Activated T-cell treated with anti-CD3 and anti-CD28 coated beads, Interleukin-2, amount 50 U/mL, for 4 hours (primary cell): Measurements from ENCODE around the gene CDCA4. TPM values are rescaled to one million over a fixed set of nuclear protein-coding genes. Genes with fewer than 3 reads are reported as not detected.

Experiments
- ATAC-seq, 2 donors: fragments of 200-7000 bp; cut with Tn5 transposase; one replicate each; pipeline ENCODE4 v1.10.0; 2021
- DNase-seq: peaks from one replicate; pipeline ENCODE4 v3.0.0-alpha.2; 2020
- H3K27me3 Mint-ChIP-seq: one replicate; pipeline ENCODE4 v1.8.0; 2021; ENCODE audit warnings: low read depth, mixed read lengths
- H3K36me3 Mint-ChIP-seq: one replicate; pipeline ENCODE4 v1.8.0; 2022; ENCODE audit warnings: mixed read lengths; ENCODE audit not compliant: insufficient read depth
- H3K4me1 Mint-ChIP-seq: one replicate; pipeline ENCODE4 v1.8.0; 2021; ENCODE audit warnings: low read depth, mixed read lengths
- H3K4me3 Mint-ChIP-seq: one replicate; pipeline ENCODE4 v1.8.0; 2021; ENCODE audit warnings: mild to moderate bottlenecking, moderate library complexity, mixed read lengths
- H3K9me3 Mint-ChIP-seq: one replicate; pipeline ENCODE4 v1.8.0; 2021; ENCODE audit warnings: mixed read lengths
- total RNA-seq, 3 donors: library from RNA; stranded (reverse); gene quantifications; one replicate each; pipeline ENCODE4 v1.2.1, GENCODE V29; 2021

Gene CDCA4
- total RNA-seq, 3 donors from 2014 or later: 55.1 to 72.2 (median 58.3) TPM

- no peaks in the 10 kb centered on the region for H3K9me3 Mint-ChIP-seq
- peaks cover 14% of the 10 kb centered on the region for H3K36me3 Mint-ChIP-seq
- no peaks in the 10 kb centered on the region for H3K27me3 Mint-ChIP-seq
- peak overlapping the region; percentile 86 for H3K4me3 Mint-ChIP-seq
- ATAC-seq: no peak
- peaks cover 76% of the 10 kb centered on the region for H3K4me1 Mint-ChIP-seq
- DNase-seq: no peak
Observed at GRCh38 chr14:105062048-105062433, 41.2 kb upstream of the CDCA4 start.

- peaks cover 17% of the 10 kb centered on the region for H3K36me3 Mint-ChIP-seq
- no peaks in the 10 kb centered on the region for H3K9me3 Mint-ChIP-seq
- H3K27me3 Mint-ChIP-seq: no peaks in the 10 kb centered on the region
- peak overlapping the region; percentile 86 for H3K4me3 Mint-ChIP-seq
- peaks cover 72% of the 10 kb centered on the region for H3K4me1 Mint-ChIP-seq
- peak; percentile 44 for DNase-seq
- peak; percentile 23 to 24 for ATAC-seq
Observed at GRCh38 chr14:105061428-105062047, 40.7 kb upstream of the CDCA4 start.

GRCh38 chr14:105060751-105061427 lies 40.0 kb upstream of the CDCA4 start:
- Mint-ChIP-seq H3K4me3 (peak overlapping the region; percentile 86), H3K27me3 (no peaks in the 10 kb centered on the region), H3K9me3 (no peaks in the 10 kb centered on the region), H3K36me3 (peaks cover 17% of the 10 kb centered on the region), H3K4me1 (peaks cover 65% of the 10 kb centered on the region)
- DNase-seq: no peak
- no peak for ATAC-seq

GRCh38 chr14:105059925-105060565 lies 39.2 kb upstream of the CDCA4 start:
- H3K4me1 Mint-ChIP-seq: peaks cover 60% of the 10 kb centered on the region
- peak overlapping the region; percentile 86 for H3K4me3 Mint-ChIP-seq
- no peaks in the 10 kb centered on the region for H3K9me3 Mint-ChIP-seq
- no peaks in the 10 kb centered on the region for H3K27me3 Mint-ChIP-seq
- ATAC-seq (peak; percentile 2), DNase-seq (no peak)
- peaks cover 19% of the 10 kb centered on the region for H3K36me3 Mint-ChIP-seq

GRCh38 chr14:105059035-105059924 lies 38.4 kb upstream of the CDCA4 start:
- ATAC-seq: peak; percentile 66 to 71
- Mint-ChIP-seq H3K4me1 (peaks cover 54% of the 10 kb centered on the region), H3K36me3 (peaks cover 17% of the 10 kb centered on the region), H3K27me3 (no peaks in the 10 kb centered on the region), H3K9me3 (no peaks in the 10 kb centered on the region), H3K4me3 (peak overlapping the region; percentile 70)
- peak; percentile 51 for DNase-seq

- DNase-seq (no peak), ATAC-seq (no peak)
- peaks cover 20% of the 10 kb centered on the region for H3K36me3 Mint-ChIP-seq
- peak overlapping the region; percentile 40 for H3K4me3 Mint-ChIP-seq
- H3K9me3 Mint-ChIP-seq: no peaks in the 10 kb centered on the region
- no peaks in the 10 kb centered on the region for H3K27me3 Mint-ChIP-seq
- H3K4me1 Mint-ChIP-seq: peaks cover 49% of the 10 kb centered on the region
Observed at GRCh38 chr14:105058521-105059034, 37.7 kb upstream of the CDCA4 start.

- no peak for DNase-seq
- H3K9me3 Mint-ChIP-seq: no peaks in the 10 kb centered on the region
- no peaks in the 10 kb centered on the region for H3K27me3 Mint-ChIP-seq
- peaks cover 28% of the 10 kb centered on the region for H3K36me3 Mint-ChIP-seq
- H3K4me3 Mint-ChIP-seq: no peak overlapping the region
- peaks cover 31% of the 10 kb centered on the region for H3K4me1 Mint-ChIP-seq
- ATAC-seq: no peak
Observed at GRCh38 chr14:105056303-105056831, 35.5 kb upstream of the CDCA4 start.

GRCh38 chr14:105055736-105056302 lies 34.9 kb upstream of the CDCA4 start:
- DNase-seq (no peak), ATAC-seq (no peak)
- H3K9me3 Mint-ChIP-seq: no peaks in the 10 kb centered on the region
- H3K36me3 Mint-ChIP-seq: peaks cover 33% of the 10 kb centered on the region
- H3K4me3 Mint-ChIP-seq: no peak overlapping the region
- peaks cover 28% of the 10 kb centered on the region for H3K4me1 Mint-ChIP-seq
- no peaks in the 10 kb centered on the region for H3K27me3 Mint-ChIP-seq

- H3K4me3 Mint-ChIP-seq: no peak overlapping the region
Observed at GRCh38 chr14:105055334-105055733, 34.5 kb upstream of the CDCA4 start.

GRCh38 chr14:105053996-105054395 lies 33.1 kb upstream of the CDCA4 start:
- ATAC-seq: no peak

More at GRCh38 chr14:105055334-105055733, 34.5 kb upstream of the CDCA4 start:
- DNase-seq: no peak
- peaks cover 23% of the 10 kb centered on the region for H3K4me1 Mint-ChIP-seq
- H3K36me3 Mint-ChIP-seq: peaks cover 33% of the 10 kb centered on the region
- H3K27me3 Mint-ChIP-seq: no peaks in the 10 kb centered on the region
- no peaks in the 10 kb centered on the region for H3K9me3 Mint-ChIP-seq
- no peak for ATAC-seq

GRCh38 chr14:105053421-105053820 lies 32.5 kb upstream of the CDCA4 start:
- H3K4me1 Mint-ChIP-seq: peaks cover 6% of the 10 kb centered on the region

More at GRCh38 chr14:105053996-105054395, 33.1 kb upstream of the CDCA4 start:
- no peak for DNase-seq
- Mint-ChIP-seq H3K27me3 (no peaks in the 10 kb centered on the region), H3K9me3 (no peaks in the 10 kb centered on the region), H3K36me3 (peaks cover 28% of the 10 kb centered on the region), H3K4me3 (no peak overlapping the region), H3K4me1 (peaks cover 10% of the 10 kb centered on the region)

GRCh38 chr14:105052110-105052458 lies 31.2 kb upstream of the CDCA4 start:
- peaks cover 23% of the 10 kb centered on the region for H3K36me3 Mint-ChIP-seq
- peaks cover 1% of the 10 kb centered on the region for H3K4me1 Mint-ChIP-seq
- DNase-seq (no peak), ATAC-seq (no peak)
- no peaks in the 10 kb centered on the region for H3K9me3 Mint-ChIP-seq
- no peaks in the 10 kb centered on the region for H3K27me3 Mint-ChIP-seq
- no peak overlapping the region for H3K4me3 Mint-ChIP-seq

More at GRCh38 chr14:105053421-105053820, 32.5 kb upstream of the CDCA4 start:
- ATAC-seq (no peak), DNase-seq (no peak)
- no peak overlapping the region for H3K4me3 Mint-ChIP-seq
- peaks cover 27% of the 10 kb centered on the region for H3K36me3 Mint-ChIP-seq
- no peaks in the 10 kb centered on the region for H3K27me3 Mint-ChIP-seq
- no peaks in the 10 kb centered on the region for H3K9me3 Mint-ChIP-seq
